ENCODE data around the gene TSC2. TPM values are rescaled to one million over a fixed set of nuclear protein-coding genes. Genes with fewer than 3 reads are reported as not detected.

The TSC2 gene
- total RNA-seq, 1 donor from 2014 or later = 178 TPM

DNA sequence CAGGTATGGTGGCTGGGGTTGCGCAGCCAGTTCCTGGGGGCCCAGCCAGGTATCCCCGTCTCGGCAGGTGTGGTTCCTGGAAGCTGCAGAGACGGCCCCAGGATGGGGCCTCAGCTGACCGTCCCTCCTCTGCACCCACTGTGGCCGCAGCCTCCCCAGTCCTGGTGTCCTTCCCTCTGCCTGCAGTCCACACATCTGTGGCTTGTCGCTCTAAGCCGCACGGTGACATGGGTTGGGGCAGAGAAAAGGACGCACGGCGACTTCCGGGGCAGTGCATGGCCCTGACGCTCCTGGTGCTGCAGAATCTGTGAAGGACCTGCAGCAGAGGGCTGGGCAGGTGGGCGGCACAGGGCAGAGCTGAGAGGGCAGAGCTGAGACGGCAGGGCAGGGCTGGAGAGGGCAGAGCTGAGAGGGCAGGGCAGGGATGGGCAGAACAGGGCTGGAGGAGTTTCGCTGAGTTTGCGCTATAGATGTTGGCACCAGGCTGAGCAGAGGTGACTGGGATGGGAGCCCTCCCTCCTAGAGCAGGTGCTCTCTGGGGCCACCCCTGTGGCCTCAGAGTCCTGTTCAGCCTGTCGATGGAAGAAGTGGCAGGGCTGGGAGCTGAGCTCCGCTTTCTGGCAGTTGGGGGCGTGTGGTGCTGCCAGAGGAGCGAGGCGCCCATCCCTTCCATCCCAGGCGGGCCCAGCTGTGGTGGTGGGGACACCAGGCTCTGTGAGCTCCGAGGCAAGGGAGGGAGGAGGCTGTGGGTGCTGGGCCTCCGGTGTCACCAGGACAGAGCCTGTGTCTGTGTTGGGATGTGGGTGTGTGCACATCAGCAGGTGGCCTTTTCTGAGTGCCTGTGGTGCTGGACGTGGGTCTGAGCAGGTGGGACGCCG is 23.0 kb downstream of the TSC2 start:
- no peak for DNase-seq (ENCODE audit: low spot score)

DNA sequence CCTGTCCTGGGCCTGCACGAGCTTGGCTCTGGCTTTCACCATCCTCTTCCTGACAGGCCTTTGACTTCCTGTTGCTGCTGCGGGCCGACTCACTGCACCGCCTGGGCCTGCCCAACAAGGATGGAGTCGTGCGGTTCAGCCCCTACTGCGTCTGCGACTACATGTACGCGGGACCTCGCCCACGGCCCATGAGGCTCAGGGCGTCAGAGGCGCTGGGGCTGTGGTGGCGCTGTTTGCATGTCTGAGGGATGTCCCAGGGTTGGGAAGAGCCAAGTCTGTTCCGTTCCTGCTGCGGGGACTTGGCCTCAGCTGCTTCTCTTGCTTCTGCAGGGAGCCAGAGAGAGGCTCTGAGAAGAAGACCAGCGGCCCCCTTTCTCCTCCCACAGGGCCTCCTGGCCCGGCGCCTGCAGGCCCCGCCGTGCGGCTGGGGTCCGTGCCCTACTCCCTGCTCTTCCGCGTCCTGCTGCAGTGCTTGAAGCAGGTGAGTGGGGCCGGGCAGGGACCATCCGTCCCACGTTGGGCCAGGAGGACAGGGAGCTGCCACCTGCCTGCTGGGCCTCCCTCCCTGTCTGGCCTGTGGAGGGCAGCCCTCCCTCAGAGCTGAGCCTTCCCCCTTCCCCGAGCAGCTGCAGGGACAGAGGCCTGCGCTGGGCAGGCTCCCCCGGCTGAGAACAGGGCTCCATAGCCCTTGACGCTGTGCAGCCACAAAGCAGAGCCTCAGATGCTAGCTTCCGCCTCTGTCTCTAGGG is 23.8 kb downstream of the TSC2 start:
- DNase-seq (ENCODE audit: low spot score) = no peak

DNA sequence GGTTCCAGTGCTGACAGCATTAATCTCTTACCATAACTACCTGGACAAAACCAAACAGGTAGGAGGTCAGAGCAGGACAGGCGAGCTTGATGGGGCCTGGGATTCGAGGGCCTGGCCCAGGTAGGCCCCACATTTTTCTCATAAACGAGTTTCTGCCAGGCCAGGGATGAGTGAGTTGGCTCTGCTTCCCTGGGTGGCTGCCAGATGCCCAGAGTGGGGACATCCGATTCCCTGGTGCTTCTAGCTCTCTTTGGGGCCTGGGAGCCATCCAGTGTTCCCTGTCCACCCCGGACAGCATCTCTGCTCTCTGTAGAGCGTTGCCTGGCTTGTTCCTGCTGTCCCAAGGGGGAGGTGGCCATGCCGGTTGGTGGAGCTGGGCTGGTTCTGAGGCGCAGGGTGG is 25.1 kb downstream of the TSC2 start:
- no peak for DNase-seq (ENCODE audit: low spot score)

DNA sequence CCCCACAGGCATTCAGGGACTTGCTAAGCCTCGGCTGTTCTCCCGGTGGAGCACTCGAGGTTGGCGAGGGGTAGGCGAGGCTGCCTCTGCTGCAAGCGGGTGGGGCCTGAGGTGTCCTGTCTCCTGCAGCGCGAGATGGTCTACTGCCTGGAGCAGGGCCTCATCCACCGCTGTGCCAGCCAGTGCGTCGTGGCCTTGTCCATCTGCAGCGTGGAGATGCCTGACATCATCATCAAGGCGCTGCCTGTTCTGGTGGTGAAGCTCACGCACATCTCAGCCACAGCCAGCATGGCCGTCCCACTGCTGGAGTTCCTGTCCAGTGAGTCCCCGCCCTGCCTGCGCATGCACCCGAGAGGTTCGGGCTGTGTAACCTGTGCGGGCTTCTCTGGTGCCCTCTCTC is 26.3 kb downstream of the TSC2 start:
- DNase-seq (ENCODE audit: low spot score) = no peak

DNA sequence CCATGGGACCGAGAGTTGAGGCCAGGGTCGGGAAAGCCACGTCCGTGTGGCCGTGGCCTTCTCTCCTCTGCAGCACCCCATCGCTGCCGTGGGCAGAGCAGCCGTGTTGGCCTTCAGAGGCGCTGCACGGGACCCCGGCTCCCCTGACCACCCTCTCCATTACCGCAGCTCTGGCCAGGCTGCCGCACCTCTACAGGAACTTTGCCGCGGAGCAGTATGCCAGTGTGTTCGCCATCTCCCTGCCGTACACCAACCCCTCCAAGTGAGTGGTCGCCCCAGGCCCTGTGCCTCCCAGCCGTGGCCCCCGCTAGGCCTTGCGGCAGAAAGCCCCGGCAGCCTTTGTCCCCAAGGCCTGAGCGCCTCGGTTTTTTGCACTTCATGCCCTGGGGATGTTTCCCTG is 27.8 kb downstream of the TSC2 start:
- DNase-seq (ENCODE audit: low spot score) = no peak

DNA sequence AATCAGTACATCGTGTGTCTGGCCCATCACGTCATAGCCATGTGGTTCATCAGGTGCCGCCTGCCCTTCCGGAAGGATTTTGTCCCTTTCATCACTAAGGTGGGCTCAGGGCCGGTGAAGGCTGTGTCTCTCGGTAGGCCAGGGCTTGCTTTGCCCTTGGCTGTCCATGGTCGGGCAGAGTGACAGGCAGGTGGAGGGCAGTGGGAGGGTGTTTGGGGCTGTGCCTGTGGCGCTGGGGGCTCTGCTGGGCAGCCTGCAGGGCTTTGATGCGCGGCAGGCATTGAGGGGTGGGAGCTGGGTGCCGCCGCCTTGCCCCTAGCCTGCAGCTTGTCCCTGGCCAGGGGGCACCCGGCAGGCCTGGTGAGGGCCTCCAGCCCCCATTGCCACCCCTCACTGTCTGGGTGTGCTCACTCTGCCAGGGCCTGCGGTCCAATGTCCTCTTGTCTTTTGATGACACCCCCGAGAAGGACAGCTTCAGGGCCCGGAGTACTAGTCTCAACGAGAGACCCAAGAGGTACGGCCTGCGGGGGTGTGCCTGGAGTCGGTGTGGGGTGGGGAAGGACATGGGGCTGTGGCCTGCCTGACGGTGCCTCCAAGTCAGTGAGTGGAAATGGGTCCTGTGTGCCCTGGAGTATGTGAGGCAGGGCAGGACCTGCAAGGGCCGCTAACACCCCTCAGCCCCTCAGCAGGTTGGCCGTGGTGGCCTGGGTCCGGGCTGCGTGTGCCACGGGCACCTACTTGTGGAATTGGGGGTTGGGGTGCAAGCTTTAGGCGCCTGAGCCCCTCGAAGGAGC is 28.5 kb downstream of the TSC2 start:
- no peak for DNase-seq (ENCODE audit: low spot score)

DNA sequence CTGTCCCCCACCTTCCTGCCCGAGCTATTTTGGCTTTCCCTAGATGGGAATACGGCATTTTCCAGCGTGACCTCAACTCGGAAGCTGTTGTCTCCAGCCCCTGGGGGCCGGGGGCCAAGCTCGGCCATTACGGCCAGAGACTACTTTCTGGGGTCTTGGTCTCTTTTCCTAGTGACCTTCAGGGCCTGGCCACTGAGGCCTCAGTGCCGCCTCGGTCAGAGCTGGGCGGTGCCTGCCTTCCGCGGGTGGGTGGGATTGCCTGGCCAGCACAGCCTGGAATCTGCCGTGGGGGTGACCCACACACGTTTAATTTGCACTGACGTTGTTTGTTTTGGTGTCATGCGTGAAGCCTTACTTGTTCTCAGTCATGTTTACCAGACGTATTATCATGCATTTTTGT is 29.2 kb downstream of the TSC2 start:
- DNase-seq (ENCODE audit: low spot score) = no peak

DNA sequence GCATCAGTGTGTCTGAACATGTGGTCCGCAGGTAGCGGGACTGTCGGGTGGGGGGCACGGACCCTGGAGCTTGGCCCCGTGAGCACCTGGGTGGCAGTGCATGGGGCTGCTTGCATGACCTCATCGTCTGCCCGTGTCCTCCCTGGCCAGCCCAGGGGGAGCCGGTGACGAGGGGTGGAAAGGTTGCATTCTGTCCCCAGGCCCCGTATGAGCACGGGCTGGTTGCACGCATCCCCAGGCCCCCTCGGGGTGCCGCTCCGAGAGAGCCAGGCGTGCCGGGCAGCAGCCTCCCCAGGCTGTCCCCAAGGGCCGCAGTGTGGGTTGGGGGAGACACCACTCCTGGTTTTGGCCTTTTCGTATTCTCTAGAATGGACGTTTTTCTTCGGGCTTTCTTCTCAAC is 29.9 kb downstream of the TSC2 start:
- no peak for DNase-seq (ENCODE audit: low spot score)

DNA sequence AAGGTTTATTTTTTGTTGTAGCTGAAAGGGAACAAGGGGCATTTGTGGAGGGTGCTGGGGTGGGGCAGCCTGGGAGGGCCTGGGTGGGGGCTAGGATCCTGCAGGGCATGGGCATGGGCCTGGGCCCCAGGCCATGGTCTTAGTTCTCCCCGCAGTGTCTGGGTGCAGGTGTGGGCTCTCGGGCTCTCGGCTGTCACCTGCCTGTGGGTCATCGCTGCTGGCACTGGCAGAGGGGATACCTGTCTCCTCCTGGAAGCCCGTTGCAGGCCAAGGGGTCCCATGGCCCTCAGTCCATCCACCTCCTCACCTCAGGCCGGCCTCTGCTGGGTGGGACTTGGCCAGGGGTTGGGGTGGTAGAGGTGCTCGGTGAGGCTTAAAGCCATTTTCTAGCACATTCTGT is 30.3 kb downstream of the TSC2 start:
- DNase-seq (ENCODE audit: low spot score) = no peak

DNA sequence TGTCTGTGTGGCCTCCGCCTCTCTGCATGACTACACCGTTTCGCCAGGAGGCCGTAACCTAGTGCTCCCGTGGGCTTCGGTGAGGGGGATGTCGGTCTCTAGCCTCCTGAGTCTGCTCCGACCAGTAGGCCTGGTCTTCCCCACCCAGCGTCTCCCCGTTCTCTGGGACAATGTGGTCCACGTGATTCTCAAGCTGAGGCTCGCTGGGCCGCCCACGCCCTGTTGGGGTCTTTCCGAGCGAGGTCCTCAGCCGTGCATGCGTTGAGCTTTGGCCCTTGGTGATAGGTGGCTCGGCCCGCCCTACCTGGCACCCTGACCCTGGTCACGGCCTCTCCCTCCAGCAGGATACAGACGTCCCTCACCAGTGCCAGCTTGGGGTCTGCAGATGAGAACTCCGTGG is 30.9 kb downstream of the TSC2 start:
- DNase-seq (ENCODE audit: low spot score) = no peak

DNA sequence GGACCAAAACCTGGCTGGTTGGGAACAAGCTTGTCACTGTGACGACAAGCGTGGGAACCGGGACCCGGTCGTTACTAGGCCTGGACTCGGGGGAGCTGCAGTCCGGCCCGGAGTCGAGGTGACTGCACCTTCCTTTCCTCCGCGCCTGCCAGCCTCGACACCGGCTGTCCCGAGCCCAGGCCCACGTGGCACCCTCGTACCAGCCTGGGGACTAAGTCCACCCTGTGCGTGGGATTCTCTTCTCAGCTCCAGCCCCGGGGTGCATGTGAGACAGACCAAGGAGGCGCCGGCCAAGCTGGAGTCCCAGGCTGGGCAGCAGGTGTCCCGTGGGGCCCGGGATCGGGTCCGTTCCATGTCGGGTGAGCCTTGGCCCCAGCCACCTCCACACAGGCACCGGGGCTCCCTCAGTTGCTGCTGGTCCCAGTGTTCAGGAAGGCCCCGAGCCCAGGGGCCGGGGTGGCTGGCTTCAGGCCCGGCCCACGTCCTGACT is 31.6 kb downstream of the TSC2 start:
- no peak for DNase-seq (ENCODE audit: low spot score)

DNA sequence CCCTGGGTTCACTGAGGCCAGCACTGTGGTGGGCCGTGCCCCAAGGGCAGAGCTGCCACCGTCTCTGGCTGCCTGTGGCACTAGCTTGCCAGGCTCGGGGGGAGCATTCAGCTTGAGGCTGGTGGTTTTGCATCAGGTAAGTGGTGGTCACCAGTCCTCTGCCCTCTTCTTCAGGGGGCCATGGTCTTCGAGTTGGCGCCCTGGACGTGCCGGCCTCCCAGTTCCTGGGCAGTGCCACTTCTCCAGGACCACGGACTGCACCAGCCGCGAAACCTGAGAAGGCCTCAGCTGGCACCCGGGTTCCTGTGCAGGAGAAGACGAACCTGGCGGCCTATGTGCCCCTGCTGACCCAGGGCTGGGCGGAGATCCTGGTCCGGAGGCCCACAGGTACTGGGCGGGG is 32.2 kb downstream of the TSC2 start:
- DNase-seq (ENCODE audit: low spot score) = no peak

DNA sequence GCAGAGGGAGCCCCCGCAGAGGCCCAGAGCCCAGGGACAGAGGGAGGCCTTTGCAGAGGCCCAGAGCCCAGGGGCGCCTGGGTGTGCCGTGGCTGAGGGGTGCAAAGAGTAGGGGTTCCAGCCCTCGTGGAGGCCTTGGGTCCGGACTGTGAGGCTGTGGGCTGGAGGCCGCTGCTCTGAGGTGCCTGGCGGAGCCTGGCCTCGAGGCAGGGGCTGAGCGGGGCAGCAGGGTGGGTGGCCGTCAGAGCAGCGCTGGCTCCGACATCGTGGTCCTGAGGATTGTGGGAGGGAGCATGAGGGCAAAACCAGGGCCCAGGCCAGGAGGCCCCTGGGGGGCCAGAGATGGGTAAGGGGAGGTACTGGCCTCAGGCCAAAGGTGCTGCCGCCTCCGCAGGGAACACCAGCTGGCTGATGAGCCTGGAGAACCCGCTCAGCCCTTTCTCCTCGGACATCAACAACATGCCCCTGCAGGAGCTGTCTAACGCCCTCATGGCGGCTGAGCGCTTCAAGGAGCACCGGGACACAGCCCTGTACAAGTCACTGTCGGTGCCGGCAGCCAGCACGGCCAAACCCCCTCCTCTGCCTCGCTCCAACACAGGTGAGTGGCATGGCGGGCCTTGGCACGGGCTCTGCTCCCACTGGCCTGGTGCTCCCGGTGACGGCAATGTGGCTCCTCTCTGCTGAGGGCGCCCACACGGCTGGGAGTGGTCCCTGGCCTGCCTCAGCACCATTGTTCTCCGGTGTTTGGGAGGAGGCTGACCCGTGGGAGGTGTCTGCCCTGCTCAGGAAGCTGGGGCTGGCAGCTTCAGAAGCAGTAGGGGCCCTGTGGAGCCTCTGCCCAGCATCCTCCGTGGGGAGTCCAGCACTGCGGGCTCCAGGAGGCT is 33.7 kb downstream of the TSC2 start:
- no peak for DNase-seq (ENCODE audit: low spot score)

DNA sequence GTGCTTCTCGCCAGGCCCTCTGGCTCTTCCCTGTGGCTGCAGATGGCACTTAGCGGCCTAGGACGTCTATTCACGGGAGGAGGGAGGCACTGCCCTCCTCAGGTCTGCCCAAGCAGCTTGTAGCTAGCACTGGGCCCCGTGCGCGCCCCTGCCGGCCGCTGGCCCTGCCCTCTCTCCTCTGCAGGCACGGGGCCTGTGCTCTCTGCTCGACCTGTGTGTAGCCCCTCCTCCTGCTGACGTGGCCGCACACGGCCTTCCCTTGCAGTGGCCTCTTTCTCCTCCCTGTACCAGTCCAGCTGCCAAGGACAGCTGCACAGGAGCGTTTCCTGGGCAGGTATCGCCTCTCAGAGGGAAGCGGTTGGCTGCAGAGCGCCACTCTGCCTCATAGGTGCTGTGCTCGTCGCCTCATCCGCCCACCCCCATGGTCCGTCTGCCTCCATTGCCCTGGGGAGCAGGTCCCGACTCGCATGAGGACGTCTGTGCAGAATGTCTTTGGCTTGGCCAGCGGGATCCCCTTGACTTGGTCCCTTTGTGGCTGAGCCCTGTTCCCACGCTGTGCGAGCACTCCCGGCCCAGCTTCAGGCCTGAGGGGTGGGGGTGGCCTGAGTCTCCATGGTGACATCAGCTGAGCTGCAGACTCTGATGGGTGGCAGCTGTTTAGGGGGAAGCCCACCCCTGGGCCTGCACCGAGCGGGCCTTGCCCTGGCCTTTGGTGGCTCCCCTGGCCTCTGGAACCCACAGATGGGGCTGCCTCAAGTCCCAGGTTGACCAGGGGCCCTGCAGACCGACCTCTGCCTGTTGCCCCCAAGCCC is 34.6 kb downstream of the TSC2 start:
- DNase-seq (ENCODE audit: low spot score) = peak; percentile 59

DNA sequence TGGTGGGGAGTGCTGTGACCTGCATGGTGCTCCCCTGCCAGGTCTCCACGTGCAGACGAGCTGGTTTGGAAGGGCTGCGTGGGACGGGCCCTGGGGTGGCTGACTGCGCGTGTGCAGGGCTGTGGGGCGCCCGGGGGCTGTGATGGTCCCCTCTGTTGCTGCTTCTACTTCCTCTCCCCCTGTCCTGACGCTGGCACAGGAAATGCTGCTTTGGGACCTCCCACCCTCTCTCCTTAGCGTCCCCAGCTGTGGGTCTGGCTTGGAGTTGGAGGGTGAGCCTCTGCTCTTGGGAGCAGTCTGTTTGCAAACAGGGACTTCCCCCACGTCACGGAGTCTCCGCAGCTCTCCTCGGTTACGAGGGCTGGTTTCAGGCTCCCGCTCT is 35.2 kb downstream of the TSC2 start:
- peak; percentile 44 for DNase-seq (ENCODE audit: low spot score)

DNA sequence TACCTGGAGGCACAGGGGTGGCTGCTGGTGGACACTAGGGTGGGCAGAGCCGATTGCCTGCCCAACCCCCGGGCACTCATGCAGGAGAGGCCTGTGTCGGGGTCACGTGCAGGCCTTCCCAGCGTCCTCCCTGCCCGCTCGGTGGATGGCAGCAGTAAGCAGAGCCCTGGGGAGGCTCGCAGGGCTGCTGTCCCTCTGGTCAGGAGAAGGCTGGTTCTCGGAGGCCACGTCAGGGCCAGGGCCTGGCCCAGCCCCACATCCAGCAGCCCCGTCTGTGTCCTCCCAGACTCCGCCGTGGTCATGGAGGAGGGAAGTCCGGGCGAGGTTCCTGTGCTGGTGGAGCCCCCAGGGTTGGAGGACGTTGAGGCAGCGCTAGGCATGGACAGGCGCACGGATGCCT is 35.6 kb downstream of the TSC2 start:
- DNase-seq (ENCODE audit: low spot score) = no peak

DNA sequence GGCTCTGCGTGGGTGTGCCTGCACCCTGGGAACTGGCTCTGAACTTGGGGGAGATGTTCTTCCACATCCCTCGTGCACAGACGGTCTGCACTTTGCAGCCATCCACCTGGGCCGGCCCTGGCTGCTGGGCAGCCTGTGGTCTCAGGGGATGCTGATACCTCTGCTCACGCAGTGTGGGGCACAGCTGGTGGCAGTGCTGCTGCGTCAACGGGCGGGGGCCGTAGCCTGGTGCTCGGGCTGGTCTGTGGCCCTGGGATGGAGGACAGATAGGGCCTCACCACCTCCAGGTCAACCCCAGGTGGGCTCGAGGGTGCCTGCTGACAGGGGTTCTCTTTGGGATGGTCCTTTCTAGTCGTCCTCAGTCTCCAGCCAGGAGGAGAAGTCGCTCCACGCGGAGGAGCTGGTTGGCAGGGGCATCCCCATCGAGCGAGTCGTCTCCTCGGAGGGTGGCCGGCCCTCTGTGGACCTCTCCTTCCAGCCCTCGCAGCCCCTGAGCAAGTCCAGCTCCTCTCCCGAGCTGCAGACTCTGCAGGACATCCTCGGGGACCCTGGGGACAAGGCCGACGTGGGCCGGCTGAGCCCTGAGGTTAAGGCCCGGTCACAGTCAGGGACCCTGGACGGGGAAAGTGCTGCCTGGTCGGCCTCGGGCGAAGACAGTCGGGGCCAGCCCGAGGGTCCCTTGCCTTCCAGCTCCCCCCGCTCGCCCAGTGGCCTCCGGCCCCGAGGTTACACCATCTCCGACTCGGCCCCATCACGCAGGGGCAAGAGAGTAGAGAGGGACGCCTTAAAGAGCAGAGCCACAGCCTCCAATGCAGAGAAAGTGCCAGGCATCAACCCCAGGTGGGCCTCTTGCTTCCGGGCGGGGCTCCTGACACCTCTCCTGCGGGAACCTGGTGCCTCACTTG is 36.3 kb downstream of the TSC2 start:
- DNase-seq (ENCODE audit: low spot score) = no peak

DNA sequence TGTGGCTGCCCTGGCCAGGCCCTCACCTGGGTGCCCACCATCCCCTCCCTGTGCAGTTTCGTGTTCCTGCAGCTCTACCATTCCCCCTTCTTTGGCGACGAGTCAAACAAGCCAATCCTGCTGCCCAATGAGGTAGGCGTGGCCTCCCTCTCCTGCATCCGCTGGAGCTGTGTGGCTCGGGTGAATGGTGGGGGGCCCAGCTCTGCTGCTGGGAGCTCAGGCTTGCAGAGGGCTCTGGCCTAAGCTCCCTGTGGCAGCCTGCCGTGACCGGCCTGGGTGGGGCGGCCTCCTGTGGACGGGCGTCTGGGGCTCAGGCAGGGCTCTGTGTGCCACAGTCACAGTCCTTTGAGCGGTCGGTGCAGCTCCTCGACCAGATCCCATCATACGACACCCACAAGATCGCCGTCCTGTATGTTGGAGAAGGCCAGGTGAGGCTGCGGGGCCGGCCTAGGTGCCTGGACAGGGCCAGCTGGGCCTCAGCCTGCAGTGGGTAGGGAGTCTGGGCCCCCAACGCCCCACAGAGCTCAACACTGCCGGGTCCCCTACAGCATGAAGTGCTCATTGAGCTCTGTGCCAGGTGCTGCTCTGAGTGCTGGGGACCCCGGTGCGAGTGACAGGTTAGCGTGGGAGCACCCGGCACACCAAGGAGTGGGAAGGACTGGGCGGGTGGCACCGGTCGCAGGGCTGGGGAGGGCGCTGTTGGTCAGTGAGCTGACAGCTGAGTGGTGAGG is 37.3 kb downstream of the TSC2 start:
- no peak for DNase-seq (ENCODE audit: low spot score)

DNA sequence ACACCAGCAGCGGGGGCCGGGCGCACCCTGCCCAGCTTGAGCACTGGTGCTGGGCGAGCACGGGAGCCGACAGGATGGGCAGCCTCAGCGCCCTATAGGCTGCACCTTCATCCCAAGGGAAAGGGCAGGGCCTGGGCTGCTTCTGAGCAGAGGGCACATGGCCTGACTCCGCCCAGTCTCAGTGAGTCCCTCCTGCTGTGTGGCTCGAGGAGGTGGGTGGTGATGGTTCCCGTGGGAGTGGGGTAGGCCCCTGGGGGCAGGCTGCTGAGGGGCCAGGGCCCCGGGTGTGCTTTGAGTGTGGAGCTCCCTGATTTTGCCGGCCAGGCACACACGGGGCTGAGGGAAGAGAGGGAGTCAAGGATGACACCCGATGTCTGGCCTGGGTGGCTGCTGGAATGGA is 37.9 kb downstream of the TSC2 start:
- no peak for DNase-seq (ENCODE audit: low spot score)
